ENCODE measurements around the gene NHP2. TPM values are rescaled to one million over a fixed set of nuclear protein-coding genes. Genes with fewer than 3 reads are reported as not detected.
"Not testable (repeated sequence)": the region's sequence is repeated elsewhere in the genome, so short reads cannot be mapped to it uniquely, and the experiment has no call there.

NHP2 gene
- total and polyA plus RNA-seq, 8 donors, result 4.0 to 182 (median 82.6) TPM

GRCh38 chr5:178201221-178201926 is 47.7 kb upstream of the NHP2 start:
- intact Hi-C loops (cut with DNase I; ENCODE audit: low total_unique reads), result no loop called here
- 82 to 86% (median 85%) methylated on average over 14 of the region's 14 CpGs for WGBS, 5 donors
- Histone ChIP-seq H3K27ac (no peak overlapping the region), H3K4me1 (peaks cover 9 to 19% (median 16%) of the 10 kb centered on the region in 4 donors), H3K9me3 (no peaks in the 10 kb centered on the region), H3K36me3 (peaks cover 0 to 1% (median under 1%) of the 10 kb centered on the region in 4 donors), H3K4me3 (no peak overlapping the region), H3K27me3 (no peaks in the 10 kb centered on the region)
- TF ChIP-seq CTCF (IDR thresholded peaks at IDR 0.05) (no peak), POLR2AphosphoS5 (IDR thresholded peaks at IDR 0.05) (no peak), POLR2A (IDR thresholded peaks at IDR 0.05) (no peak), EP300 (IDR thresholded peaks at IDR 0.05) (no peak)
- DNase-seq, result no peak

- no peaks in the 10 kb centered on the region for H3K9me3 ChIP-seq
- peaks cover 0 to 10% (median 6%) of the 10 kb centered on the region in 4 donors for H3K4me1 ChIP-seq
- intact Hi-C loops (cut with DNase I; ENCODE audit: low total_unique reads), result no loop called here
- no peak overlapping the region for H3K27ac ChIP-seq
- no peak overlapping the region for H3K4me3 ChIP-seq
- 80 to 89% (median 86%) methylated on average over 12 of the region's 12 CpGs for WGBS, 5 donors
- DNase-seq, result no peak
- no peak for TF ChIP-seq POLR2AphosphoS5 (IDR thresholded peaks at IDR 0.05)
- peaks cover 0 to under 1% (median 0%) of the 10 kb centered on the region in 3 donors for H3K27me3 ChIP-seq
- no peaks in the 10 kb centered on the region for H3K36me3 ChIP-seq
These were observed 46.1 kb upstream of the NHP2 start for GRCh38 chr5:178199581-178200434.

- Histone ChIP-seq H3K4me1 (peaks cover 0 to 3% (median 2%) of the 10 kb centered on the region in 4 donors), H3K27me3 (peaks cover 0 to 12% (median 0%) of the 10 kb centered on the region in 3 donors)
These were observed 45.0 kb upstream of the NHP2 start for GRCh38 chr5:178198706-178199105.

GRCh38 chr5:178198151-178198550 is 44.5 kb upstream of the NHP2 start:
- H3K36me3 ChIP-seq; DNase-seq; H3K4me1 ChIP-seq; H3K4me3 ChIP-seq; H3K27ac ChIP-seq; intact Hi-C loops (cut with DNase I; ENCODE audit: low total_unique reads); H3K9me3 ChIP-seq: not testable (repeated sequence)
- 70 to 85% (median 78%) methylated on average over 10 to 11 of the region's 11 CpGs for WGBS, 5 donors
- H3K27me3 ChIP-seq, result peaks cover 0 to 17% (median 0%) of the 10 kb centered on the region in 3 donors

More at GRCh38 chr5:178198706-178199105, 45.0 kb upstream of the NHP2 start:
- intact Hi-C loops (cut with DNase I; ENCODE audit: low total_unique reads), result no loop called here
- no peak for TF ChIP-seq CTCF (IDR thresholded peaks at IDR 0.05)
- TF ChIP-seq POLR2AphosphoS5 (IDR thresholded peaks at IDR 0.05), result no peak
- TF ChIP-seq EP300 (IDR thresholded peaks at IDR 0.05), result no peak
- TF ChIP-seq POLR2A (IDR thresholded peaks at IDR 0.05), result no peak
- Histone ChIP-seq H3K27ac (no peak overlapping the region), H3K9me3 (no peaks in the 10 kb centered on the region), H3K4me3 (no peak overlapping the region), H3K36me3 (no peaks in the 10 kb centered on the region)
- WGBS, 5 donors, result 74 to 85% (median 79%) methylated on average over 9 to 11 of the region's 11 CpGs
- DNase-seq, result no peak

- Histone ChIP-seq H3K4me1 (no peaks in the 10 kb centered on the region), H3K4me3 (no peak overlapping the region), H3K27ac (no peak overlapping the region), H3K27me3 (peaks cover 0 to 21% (median 0%) of the 10 kb centered on the region in 3 donors), H3K9me3 (no peaks in the 10 kb centered on the region), H3K36me3 (no peaks in the 10 kb centered on the region)
- DNase-seq, result no peak
- TF ChIP-seq CTCF (IDR thresholded peaks at IDR 0.05), result peak in 4 of 7 experiments; percentile 3 to 41 (median 12)
- no peak for TF ChIP-seq POLR2A (IDR thresholded peaks at IDR 0.05)
- no peak for TF ChIP-seq EP300 (IDR thresholded peaks at IDR 0.05)
- no peak for TF ChIP-seq POLR2AphosphoS5 (IDR thresholded peaks at IDR 0.05)
- WGBS, 5 donors, result 73 to 86% (median 83%) methylated on average over 7 to 8 of the region's 8 CpGs
- intact Hi-C loops (cut with DNase I; ENCODE audit: low total_unique reads), result no loop called here
These were observed 43.3 kb upstream of the NHP2 start for GRCh38 chr5:178196986-178197385.
